Measurements from ENCODE around the gene SMYD4. TPM values are rescaled to one million over a fixed set of nuclear protein-coding genes. Genes with fewer than 3 reads are reported as not detected.

The SMYD4 gene
- total and polyA plus RNA-seq, 12 donors = 5.1 to 20.2 (median 14.6) TPM

GRCh38 chr17:1753767-1754429, 75.8 kb downstream of the SMYD4 start:
- intact Hi-C loops (cut with DNase I) = no loop called here
- H3K27me3 ChIP-seq = no peaks in the 10 kb centered on the region
- no peaks in the 10 kb centered on the region for H3K36me3 ChIP-seq (replicated peaks in 1 of 2)
- TF ChIP-seq CTCF (IDR thresholded peaks at IDR 0.05) = no peak
- TF ChIP-seq POLR2A (IDR thresholded peaks at IDR 0.05) = no peak
- H3K4me3 ChIP-seq = no peak overlapping the region
- WGBS, 4 donors = 75 to 83% (median 76%) methylated on average over 17 to 23 of the region's 23 CpGs
- no peak for DNase-seq
- peaks cover 3 to 14% of the 10 kb centered on the region in 2 donors for H3K4me1 ChIP-seq (replicated peaks in 1 of 2)
- H3K27ac ChIP-seq = peak overlapping the region in 1 of 5 donors; percentile 14
- no peaks in the 10 kb centered on the region for H3K9me3 ChIP-seq (replicated peaks in 1 of 3)

- Histone ChIP-seq H3K9me3 (replicated peaks in 1 of 3) (no peaks in the 10 kb centered on the region), H3K27ac (peak overlapping the region; percentile 5 to 74 (median 39)), H3K27me3 (no peaks in the 10 kb centered on the region), H3K36me3 (replicated peaks in 1 of 2) (no peaks in the 10 kb centered on the region), H3K4me3 (peak overlapping the region in 1 of 4 donors; percentile 32), H3K4me1 (replicated peaks in 1 of 2) (peaks cover 3 to 14% of the 10 kb centered on the region in 2 donors)
- TF ChIP-seq CTCF (IDR thresholded peaks at IDR 0.05) (no peak), POLR2A (IDR thresholded peaks at IDR 0.05) (no peak)
- WGBS, 4 donors = 31 to 44% (median 33%) methylated on average over 11 to 18 of the region's 18 CpGs
- DNase-seq = peak; percentile 75 to 86 (median 82)
- intact Hi-C loops (cut with DNase I) = no loop called here
These were observed 77.1 kb downstream of the SMYD4 start for GRCh38 chr17:1752425-1753262.

GRCh38 chr17:1750628-1751027, 79.1 kb downstream of the SMYD4 start:
- TF ChIP-seq CTCF (IDR thresholded peaks at IDR 0.05) (no peak), POLR2A (IDR thresholded peaks at IDR 0.05) (no peak)
- no peaks in the 10 kb centered on the region for H3K27me3 ChIP-seq
- no peaks in the 10 kb centered on the region for H3K9me3 ChIP-seq (replicated peaks in 1 of 3)
- H3K4me1 ChIP-seq (replicated peaks in 1 of 2) = peaks cover 3 to 14% of the 10 kb centered on the region in 2 donors
- H3K4me3 ChIP-seq = no peak overlapping the region
- no peak for DNase-seq
- intact Hi-C loops (cut with DNase I) = no loop called here
- no peaks in the 10 kb centered on the region for H3K36me3 ChIP-seq (replicated peaks in 1 of 2)
- H3K27ac ChIP-seq = no peak overlapping the region
- WGBS, 4 donors = 75 to 81% (median 78%) methylated on average over 8 to 9 of the region's 9 CpGs

GRCh38 chr17:1746975-1747543, 82.6 kb downstream of the SMYD4 start:
- 77 to 88% (median 86%) methylated on average over 9 to 22 of the region's 22 CpGs for WGBS, 4 donors
- H3K9me3 ChIP-seq (replicated peaks in 1 of 3) = no peaks in the 10 kb centered on the region
- DNase-seq = peak in 1 of 7 donors; percentile 37
- H3K27ac ChIP-seq = peak overlapping the region in 2 of 5 donors; percentile 30 to 82
- intact Hi-C loops (cut with DNase I) = no loop called here
- H3K27me3 ChIP-seq = no peaks in the 10 kb centered on the region
- TF ChIP-seq POLR2A (IDR thresholded peaks at IDR 0.05) = no peak
- no peak for TF ChIP-seq CTCF (IDR thresholded peaks at IDR 0.05)
- H3K4me1 ChIP-seq (replicated peaks in 1 of 2) = peaks cover 0 to 7% of the 10 kb centered on the region in 2 donors
- no peaks in the 10 kb centered on the region for H3K36me3 ChIP-seq (replicated peaks in 1 of 2)
- no peak overlapping the region for H3K4me3 ChIP-seq

Measured in adrenal gland (tissue), 12 donors.